Omental fat pad (tissue), 4 donors: ENCODE data around the gene SIRPB1. TPM values are rescaled to one million over a fixed set of nuclear protein-coding genes. Genes with fewer than 3 reads are reported as not detected.
"Not testable (repeated sequence)": the region's sequence is repeated elsewhere in the genome, so short reads cannot be mapped to it uniquely, and the experiment has no call there.

Experiments used
- ATAC-seq: fragments of 150-250 bp; one replicate; pipeline ENCODE4 v1.9.1; 2016; ENCODE audit warnings: mild to moderate bottlenecking, moderate library complexity; ENCODE audit not compliant: low FRiP score
- DNase-seq: peaks from one replicate; pipeline ENCODE4 v3.0.0-alpha.2; 2019; ENCODE audit warnings: low spot score
- small RNA-seq: library from RNA; depleted of rRNA; stranded (forward); fragments of <200 nt; gene quantifications from one replicate; pipeline ENCODE3, GENCODE V24; 2016
- total RNA-seq, 4 donors: library from RNA; depleted of rRNA; stranded (reverse); fragments of >200 nt; gene quantifications; one replicate each; pipeline ENCODE4 v1.1.0, GENCODE V29; 2016
- TF ChIP-seq, protein P1 (sequence below), 3 donors: fragments of 450-650 bp; IDR thresholded peaks; one replicate each; pipeline ENCODE4 v1.5.1; 2016 to 2017; ENCODE audit warnings: antibody characterized with exemption in 3 of 3, mild to moderate bottlenecking in 3 of 3, moderate library complexity in 2 of 3

The SIRPB1 gene
- total RNA-seq, 4 donors from 2014 or later: 5.1 to 10.5 (median 8.7) TPM

DNA sequence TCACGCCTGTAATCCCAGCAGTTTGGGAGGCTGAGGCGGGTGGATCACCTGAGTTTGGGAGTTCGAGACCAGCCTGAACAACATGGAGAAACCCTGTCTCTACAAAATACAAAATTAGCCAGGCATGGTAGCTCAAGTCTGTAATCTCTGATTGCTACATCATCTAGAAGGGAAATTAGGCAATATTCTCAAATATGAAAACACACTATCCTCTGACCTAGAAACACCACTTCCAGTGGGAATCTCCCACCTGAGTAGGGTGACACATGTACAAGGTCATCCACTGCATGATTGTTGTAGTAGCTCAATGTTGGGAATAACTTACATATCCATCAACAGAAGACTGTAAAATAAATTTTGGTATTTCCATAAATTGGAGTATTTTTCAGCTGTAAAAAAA, 43.2 kb downstream of the SIRPB1 start:
- TF ChIP-seq, protein P1, sequence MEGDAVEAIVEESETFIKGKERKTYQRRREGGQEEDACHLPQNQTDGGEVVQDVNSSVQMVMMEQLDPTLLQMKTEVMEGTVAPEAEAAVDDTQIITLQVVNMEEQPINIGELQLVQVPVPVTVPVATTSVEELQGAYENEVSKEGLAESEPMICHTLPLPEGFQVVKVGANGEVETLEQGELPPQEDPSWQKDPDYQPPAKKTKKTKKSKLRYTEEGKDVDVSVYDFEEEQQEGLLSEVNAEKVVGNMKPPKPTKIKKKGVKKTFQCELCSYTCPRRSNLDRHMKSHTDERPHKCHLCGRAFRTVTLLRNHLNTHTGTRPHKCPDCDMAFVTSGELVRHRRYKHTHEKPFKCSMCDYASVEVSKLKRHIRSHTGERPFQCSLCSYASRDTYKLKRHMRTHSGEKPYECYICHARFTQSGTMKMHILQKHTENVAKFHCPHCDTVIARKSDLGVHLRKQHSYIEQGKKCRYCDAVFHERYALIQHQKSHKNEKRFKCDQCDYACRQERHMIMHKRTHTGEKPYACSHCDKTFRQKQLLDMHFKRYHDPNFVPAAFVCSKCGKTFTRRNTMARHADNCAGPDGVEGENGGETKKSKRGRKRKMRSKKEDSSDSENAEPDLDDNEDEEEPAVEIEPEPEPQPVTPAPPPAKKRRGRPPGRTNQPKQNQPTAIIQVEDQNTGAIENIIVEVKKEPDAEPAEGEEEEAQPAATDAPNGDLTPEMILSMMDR (IDR thresholded peaks at IDR 0.05): no peak
- ATAC-seq (no peak), DNase-seq (no peak)

DNA sequence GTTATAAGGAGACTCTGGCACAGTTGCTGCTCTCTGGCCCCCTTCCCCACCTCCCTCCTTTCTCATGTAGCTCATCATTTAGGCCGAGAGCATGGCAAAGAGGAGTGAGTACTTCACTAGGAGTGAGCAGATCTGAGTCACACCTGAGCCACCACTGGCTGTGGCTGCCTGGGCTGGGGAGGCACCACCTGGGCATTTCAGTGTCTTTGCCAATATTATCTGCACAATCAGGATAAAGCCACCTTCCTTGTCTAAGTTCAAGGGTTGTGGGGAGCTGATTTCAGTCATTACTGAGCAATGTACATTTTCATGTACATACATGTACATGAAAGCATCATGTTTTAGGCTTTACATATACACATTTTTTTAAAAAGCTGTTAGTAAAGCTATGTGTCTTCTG, 43.8 kb downstream of the SIRPB1 start:
- not testable (repeated sequence) for DNase-seq, ATAC-seq

DNA sequence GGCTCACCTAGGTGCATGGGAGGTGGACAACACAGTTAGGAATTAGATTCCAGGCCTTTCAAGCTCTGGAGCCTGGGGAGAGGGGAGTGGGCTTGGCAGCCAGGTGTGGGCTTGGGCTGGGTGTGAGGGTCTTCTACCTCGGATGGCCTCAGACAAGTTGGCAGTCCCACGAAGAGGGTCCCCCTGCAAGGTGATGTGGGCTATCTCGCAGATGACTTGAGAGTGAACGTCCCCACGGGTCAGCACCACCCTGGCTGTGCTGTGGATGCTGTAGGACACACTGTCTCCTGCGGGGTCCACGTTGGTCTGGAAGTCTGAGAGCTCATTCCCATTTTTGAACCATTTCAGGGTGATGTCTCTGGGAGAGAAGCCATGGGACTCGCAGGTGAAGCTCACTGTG, 48.2 kb downstream of the SIRPB1 start:
- ATAC-seq, DNase-seq: not testable (repeated sequence)

Small RNA genes within 50 kb of the gene (small RNA-seq; reads per million reads assigned to genes)
- gene RN7SL561P: not detected

Other genes starting within 250 kb of the SIRPB1 start
- 100 to 1,000 TPM; 204 to 275 (median 241) TPM for gene FKBP1A, start 227.0 kb downstream of the SIRPB1 start, total RNA-seq
- 10 to 100 TPM; 34.0 to 61.9 (median 57.5) TPM for gene NSFL1C, start 153.2 kb downstream of the SIRPB1 start, total RNA-seq
- gene SIRPB2, start 128.6 kb downstream of the SIRPB1 start, total RNA-seq: 10 to 100 TPM; 13.6 to 35.0 (median 25.7) TPM
- 1 to 10 TPM in 1 of 4 donors, under 1 TPM in 1, not detected in 2; 0.96 to 1.1 TPM for gene SIRPD, start 62.3 kb downstream of the SIRPB1 start, total RNA-seq
- gene SIRPG, start 37.8 kb upstream of the SIRPB1 start, total RNA-seq: not detected